GM19351 (cell line): Measurements from ENCODE around the gene EPAS1.

ENCODE experiments used
- ATAC-seq: cut with Tn5 transposase; IDR thresholded peaks from one replicate; pipeline ENCODE4 v1.9.1; 2021; ENCODE audit warnings: mild to moderate bottlenecking, moderate library complexity; ENCODE audit not compliant: unreplicated experiment

Gene EPAS1

DNA sequence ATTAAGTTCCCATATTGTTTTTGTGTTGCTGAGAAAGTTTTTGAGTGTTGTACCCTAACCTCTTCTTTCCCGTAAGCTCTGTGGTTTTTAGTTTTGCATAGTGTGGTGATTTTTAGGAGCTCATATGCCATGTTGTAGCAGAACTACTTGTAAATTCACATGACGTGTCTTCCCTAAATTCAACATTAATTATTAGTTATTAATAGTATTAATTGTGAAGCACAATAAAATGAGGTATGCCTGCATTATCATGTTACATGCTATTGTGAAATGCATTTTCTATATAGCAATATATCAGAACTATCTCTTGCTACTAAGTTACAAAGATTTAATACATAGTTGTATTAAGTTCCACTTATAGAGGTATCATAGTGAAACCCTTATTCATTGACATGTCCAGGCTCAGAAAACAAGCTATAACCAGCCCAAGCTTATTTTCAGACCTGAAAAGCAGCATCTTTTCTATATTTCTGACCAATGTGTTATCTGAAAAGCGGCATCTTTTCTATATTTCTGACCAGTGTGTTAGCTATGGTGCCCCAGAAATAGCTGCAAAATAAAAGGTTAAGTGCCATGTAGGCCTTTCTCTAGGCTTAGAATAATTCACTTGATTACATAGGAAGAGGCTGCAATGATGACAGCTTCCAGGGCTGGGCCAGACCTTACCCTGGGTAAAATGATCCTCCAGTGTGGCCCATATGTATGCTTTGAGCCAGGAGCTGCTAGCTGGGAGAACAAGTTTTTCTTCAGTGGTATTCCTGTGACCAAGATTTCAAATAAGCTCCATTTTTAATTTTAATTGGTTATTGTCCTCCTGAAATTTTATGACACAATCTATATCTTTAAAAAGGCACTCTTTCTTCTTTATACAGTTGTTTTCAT, 21.6 kb downstream of the EPAS1 start:
- ATAC-seq = no peak

DNA sequence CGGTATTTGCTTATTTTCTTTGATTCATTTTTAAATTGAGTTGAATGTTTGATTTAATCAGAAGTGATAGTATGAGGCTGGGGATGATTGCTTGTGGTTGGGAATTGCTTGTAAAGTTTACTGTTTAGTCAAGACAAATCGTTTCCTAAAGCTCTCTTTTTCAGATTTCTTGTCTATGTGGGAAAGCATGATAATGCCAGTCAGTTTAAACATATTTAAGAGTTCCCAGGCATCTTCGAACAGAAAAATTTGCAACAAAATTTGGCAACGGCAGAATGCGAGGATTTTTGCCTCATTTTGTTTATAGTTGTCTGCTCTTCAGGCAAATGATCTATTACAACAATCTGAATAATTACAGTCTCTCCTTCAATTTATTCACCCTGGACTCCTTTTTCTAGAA, 22.5 kb downstream of the EPAS1 start:
- ATAC-seq = no peak

DNA sequence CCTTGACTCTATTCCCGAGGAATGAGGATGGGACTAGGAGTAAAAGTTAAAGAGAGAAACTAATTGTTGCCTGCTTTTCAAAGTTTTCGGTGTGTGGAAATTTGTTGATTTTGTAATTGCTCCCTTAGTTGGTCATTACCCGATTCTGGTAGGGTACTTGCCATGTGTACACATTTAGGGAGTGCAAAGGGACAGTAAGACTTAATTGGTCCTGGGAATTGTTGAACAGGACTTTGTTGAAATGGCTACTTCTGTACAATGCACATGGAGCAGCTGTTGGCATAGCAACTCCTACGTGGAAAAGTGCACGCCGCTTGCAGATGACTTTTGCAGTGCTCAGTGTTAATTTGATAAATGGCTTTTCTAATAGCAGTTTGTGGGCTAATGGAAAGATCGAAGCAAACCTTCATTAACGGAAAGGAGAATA, 22.9 kb downstream of the EPAS1 start:
- ATAC-seq = no peak

DNA sequence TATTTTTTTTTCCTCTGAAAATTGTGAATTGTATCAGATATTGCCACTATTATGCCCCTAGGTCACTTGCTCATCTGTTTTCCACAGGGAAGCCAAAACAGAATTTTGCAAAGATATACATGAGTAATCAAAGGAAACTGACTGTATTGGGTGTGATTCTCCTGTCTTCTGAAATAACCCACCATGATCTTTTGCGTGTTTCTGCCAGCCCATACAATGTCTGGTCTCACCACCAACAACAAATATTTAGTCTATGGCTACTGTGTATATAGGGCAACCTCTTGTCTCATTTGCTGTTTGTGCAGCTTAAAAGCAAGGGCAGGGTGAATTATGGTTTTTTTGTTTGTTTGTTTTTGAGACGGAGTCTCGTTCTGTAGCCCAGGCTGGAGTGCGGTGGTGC, 26.5 kb downstream of the EPAS1 start:
- no peak for ATAC-seq

DNA sequence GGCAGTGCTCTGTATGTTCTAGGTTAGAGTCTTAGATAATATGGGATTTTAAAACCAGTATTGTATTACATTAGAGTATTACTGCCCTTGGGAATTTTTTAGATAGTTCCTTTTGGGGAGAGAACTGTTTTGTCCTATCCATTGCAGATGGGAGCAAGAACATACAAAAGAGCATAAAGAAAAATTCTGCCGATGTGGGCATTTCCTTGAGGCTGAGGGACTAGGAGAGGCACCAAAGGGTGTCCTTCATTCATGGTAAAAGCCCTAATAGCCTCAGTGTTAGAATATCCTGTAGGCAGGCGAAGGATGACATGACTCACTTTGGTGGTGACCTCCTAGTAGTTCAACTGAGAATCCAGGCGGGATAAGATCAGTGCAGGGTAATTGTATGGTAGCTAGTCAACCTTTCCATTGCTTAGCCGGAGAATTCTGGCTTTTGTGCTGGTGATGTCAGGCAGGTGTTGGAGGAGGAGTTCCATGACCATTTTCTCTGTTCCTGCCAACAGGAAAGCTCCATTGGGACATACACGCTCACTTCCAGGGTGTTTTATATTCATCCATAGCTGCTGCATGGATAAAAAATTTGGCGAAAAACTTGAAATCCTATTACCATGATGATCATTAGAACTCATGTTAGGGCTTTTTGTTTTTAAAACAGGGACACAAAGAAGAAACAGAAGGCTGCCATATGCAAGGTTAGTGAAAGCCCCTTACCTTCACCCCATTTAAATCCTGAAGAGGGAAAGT, 28.1 kb downstream of the EPAS1 start:
- ATAC-seq = no peak

- no peak for ATAC-seq
Measured at GRCh38 chr2:46326231-46326980, 29.2 kb downstream of the EPAS1 start.

DNA sequence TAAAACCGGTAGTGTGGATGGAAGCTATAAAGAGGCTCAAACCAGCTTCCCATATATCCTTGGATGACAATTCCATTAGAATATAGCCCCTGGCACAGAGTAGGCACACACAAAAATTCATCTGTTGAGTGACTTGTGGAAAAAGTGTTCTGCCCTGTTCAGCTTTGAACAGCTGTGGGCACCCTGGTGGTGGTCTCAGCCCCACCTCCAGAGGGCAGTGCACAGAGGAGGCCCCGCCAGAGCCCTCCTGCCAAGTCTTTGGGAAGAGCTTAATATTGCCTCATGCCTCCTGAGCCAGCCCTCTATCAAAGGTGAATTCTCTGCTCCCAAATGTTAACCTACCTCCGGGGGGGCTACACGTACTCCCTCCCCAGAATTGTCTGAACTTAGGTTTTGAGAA, 30.4 kb downstream of the EPAS1 start:
- no peak for ATAC-seq

DNA sequence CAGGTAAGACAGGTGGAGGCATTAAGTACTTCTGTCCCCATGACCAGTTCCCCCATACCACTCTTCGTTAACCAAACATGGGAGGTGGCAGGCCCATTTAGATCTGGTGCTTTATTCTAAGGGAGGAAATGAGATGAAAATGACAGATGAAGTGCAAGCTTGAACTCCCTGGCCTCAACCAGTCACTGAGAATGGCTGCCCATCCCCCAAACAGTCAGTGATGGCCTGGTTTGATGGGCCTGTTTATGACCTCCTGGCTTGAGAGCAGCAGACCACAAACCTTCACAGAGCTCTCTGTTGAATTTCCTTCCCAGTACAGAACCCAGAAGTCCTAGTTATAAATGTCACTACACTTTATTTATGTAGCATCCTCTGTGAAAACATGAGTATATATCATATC, 31.1 kb downstream of the EPAS1 start:
- ATAC-seq = no peak

DNA sequence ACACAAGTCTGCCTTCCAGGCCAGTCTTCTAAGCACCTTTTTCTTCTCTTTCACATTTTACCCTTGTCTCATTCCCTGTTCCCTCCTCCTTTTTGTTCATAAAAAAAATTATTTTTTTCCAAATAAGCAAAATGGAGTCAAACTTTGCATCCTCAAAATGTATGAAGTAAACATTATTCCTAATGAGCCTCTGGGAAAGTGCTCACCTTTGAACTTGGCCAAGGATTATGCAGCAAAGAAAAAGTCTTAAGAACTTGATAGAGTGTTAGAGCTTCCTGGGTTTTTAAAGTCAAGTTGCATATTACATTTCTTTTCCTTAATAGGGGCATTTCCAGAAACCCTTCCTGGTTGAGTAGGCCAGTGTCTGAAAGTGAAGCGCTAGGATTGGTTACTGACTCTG, 31.6 kb downstream of the EPAS1 start:
- no peak for ATAC-seq

GRCh38 chr2:46329340-46329739, 32.1 kb downstream of the EPAS1 start:
- ATAC-seq = no peak

- no peak for ATAC-seq
Measured at GRCh38 chr2:46329803-46330775, 32.9 kb downstream of the EPAS1 start.

DNA sequence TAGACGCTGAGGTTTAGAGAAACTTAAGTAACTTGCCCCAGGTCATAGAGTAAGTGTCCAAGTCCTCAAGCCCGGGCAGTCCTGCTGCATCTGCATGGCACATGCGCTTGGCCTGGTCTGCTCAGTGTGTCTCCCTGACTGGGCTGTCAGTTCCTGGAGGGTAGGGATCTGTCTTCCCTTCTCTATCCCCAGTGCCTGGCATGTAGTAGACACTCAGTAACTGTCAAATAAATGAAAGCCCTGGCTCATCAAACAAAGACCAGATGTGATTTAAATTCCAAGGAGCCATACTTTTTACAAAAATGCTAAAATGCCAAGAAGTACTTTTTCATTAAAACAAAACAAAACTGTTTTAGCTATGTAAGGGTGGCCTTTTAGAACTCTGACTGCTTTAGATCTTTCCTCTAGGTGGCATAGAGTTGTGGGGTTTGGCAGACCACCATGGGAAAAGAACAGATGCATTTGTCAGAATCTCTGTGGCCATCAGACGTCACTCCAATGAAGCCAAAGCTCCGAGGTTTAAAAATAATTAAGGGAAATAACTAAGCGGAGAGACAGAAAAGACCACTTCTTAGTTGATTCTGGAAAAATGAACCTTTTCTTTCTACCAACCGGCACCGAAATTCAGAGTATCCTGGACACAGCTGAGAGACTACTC, 34.0 kb downstream of the EPAS1 start:
- no peak for ATAC-seq

DNA sequence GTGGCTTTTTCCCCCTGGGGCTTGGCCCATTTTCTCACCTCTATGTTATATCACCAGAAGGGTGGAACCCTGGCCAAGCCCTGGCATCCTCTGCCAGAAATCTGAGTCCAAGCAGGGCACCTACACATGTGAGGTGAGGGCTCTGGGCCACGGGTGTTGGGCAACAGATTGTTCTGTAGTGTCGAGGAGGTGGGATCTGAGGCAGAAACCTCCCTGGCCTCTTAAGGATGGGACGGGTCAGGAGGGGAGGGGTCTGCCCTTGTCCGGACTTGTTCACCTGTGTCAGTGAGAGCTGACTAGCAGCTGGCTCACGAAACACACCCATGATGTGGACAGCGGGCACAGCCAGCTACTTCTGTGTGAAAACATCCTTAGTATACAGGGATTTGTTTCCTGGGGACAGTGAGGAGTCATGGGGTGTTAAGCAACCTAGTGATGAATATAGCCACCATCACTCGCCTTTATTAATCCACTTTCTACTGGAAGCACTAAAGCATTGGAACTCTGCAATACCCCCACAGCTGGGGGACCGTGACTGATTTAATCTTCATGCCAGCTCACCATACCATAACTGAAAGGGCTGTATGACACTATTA, 35.6 kb downstream of the EPAS1 start:
- no peak for ATAC-seq

DNA sequence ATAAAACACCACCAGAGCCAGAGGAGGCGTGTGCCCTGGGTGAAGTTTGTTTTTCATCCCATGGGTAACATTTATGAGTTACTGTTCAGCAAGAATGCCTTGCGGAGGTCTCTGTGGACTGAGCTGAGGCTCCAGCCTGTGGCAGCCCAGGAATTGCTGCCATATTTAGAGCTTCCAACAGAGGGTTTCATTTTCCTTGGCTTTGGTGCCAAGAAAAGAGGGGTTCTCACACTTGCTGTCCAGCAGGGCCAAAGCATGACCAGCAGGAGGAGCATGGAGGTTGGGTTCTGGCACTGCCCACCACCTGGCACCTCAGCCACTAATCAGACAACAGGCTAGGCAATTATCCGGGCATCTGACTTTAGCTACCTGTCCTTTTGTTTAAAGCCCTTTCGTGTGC, 36.7 kb downstream of the EPAS1 start:
- ATAC-seq = no peak

- no peak for ATAC-seq
Measured at GRCh38 chr2:46334389-46335271, 37.4 kb downstream of the EPAS1 start.

DNA sequence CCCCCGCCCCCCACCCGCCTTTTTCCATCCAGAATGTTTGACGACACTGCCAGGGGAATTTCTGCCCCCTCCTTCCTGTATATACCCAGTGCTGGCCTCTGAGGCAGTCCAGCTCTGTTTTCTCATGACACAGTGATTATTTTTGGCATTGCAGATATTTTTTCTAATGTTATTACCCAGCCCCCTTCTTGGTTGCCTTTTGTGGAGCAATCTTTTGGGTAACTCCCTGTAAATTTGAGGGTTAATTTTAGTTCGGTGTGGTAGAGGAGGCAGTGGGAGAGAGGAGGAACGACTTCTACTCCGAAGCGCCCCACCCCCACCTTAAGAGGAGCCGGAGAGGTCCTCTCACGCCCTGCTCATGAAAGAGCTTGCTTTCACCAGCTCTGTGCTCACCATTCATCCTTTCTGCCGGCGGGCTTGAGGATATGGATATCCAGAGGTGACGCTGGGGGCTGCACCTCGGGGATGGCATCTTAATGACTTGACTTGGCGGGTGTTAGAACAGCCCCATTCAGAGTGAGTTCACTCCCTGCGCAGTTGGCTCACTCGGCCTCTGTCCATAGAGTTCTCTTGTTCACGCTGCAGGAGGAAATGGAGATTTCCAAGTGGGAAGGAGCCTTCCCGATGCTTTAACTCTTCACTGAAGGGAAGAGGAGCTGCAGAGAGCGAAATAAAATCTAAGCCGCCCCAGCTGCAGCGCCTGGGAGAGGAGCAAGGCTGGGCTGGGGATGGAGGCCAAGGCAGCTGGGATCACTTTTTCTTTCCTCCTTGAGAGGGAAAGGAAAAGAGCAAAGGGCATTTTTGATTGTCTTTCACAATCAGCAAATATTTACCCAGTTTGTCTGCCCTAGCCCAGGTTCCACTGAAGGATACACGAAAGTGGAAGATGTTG, 38.4 kb downstream of the EPAS1 start:
- ATAC-seq = no peak

DNA sequence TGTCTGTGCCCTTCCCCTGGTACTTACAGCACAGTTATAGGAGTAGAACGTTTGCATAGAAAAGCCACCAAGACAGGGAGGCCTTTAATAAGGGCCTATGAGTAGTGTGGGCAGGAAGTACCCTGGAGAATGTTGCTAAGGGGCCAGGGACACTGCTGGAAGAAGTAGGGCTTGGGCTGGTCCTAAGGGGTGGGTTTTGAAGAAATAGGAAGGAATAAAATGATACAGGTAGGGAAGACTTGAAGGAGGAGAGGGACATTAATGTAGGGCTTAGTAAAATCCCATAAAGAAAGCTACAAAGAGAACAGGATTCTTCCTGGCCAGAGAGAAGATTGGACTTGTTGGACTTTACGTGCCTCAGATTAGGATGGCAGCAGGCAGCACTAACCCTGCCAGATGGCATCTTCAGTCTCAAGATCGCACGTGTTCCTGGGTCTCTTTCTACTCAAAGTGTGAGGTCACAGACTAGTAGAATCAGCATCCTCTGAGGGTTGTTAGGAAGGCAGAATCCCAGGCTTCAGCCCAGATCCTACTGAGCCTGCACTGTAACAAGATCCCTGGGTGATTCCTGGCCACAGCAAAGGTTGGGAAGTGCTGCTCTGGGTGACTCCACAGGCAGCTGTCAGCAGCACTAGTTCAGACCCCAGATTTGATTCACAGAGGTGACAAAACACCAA, 39.2 kb downstream of the EPAS1 start:
- no peak for ATAC-seq
